ENCODE data around the gene TRIM37.
"Not testable (repeated sequence)": the region's sequence is repeated elsewhere in the genome, so short reads cannot be mapped to it uniquely, and the experiment has no call there.

The TRIM37 gene

DNA sequence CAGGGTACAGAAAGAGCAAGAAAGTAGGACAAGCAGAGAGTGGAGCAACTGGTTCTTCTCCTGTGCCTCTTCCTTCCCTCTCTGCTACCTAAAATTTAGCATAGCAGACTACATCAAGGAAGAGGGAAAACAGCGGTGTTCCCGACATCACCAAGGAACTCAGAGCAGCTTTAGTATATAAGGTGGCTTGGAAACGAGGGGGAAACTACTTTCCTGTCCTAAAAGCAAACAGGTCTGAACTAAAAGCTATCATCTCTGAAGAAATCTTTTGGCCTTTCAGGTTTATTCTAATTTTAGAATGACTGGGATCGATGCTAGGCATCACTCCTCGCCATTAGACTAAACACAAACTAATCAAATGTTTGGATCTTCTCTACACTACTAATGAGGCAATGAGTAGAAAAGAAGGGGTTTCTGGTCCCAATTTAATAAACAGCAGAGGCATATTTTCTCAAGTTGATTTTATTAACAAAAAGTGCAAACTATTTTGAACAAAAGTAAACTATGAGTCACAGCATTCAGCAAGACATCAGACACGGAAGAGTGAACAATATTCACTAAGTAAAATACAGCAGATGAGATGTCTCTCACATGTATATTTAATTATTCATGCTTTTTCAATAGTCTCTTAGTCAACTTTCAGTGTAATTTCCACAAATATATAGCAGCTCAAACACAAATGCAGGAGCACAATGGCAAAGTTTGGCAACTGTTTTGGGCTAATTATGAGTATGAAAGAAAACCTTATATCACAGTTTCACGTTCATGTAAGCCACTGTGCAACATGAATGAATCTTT lies 108.7 kb downstream of the TRIM37 start:
- DNase-seq (ENCODE audit: low read depth in 2 of 3, low spot score in 1 of 3): no peak

DNA sequence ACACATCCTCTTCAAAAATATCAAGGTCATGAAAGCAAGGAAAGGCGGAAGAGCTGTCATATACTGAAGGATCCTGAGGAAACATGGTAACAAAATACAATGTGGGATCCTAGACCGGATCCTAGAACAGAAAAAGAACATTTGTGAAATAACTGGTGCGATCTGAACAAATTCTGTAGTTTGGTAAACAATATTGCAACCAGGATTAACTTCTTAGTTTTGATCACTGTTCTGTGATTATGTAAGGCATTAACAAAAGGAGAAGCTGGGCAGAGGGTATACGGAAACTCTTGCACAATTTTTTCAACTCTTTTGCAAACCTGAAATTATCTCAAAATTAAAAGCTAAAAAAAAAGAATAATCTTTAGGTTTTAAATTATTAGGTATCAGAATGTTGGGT lies 109.7 kb downstream of the TRIM37 start:
- DNase-seq (ENCODE audit: low read depth in 2 of 3, low spot score in 1 of 3): no peak

DNA sequence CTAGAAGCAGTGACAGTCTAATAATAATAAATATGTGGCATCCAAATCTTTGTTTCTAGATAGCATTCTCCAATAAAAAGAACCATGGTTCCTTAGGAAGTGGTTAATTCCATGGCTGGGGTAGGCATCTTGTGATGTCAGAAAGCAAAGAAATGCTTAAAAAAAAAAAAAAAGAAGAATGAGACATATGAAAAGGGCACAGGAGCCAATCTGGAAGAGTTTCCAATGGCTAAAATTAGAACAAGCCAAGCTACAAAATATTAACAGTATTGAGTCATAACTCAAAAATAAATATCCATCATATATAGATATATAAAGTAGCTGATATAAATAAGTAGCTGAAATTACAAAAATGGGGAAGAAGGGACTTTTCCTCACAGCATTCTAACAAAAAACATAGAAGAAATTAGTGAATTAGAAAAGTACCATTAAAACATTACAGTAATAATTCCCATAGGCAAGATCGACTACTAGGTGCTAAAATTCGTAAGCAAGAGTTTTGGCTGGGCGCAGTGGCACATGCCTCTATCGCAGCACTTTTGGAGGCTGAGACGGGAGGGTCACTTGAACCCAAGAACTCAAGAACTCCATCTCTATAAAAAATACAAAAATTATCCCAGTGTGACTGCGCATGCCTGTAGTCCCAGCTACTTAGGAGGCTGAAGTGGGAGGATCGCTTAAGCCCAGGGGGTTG lies 111.3 kb downstream of the TRIM37 start:
- DNase-seq (ENCODE audit: low read depth in 2 of 3, low spot score in 1 of 3): no peak

DNA sequence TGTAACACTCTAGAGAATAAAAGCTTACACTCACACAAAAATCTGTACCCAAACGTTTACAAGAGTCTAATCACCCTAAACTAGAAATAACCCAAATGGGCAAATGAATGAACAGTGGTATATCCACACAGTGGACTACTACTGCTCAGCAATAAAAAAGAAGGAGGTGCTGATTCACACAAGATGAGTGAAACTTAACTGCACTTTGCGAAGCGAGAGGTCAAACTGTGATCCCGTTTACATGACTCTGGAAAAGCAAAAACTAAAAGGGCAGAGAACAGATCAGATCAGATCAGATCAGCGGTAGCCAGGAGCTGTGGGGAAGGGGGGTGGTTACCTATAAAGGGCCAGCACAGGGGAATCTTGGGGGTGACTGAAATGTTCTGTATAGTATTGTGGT lies 113.4 kb downstream of the TRIM37 start:
- DNase-seq (ENCODE audit: low read depth in 2 of 3, low spot score in 1 of 3): no peak

DNA sequence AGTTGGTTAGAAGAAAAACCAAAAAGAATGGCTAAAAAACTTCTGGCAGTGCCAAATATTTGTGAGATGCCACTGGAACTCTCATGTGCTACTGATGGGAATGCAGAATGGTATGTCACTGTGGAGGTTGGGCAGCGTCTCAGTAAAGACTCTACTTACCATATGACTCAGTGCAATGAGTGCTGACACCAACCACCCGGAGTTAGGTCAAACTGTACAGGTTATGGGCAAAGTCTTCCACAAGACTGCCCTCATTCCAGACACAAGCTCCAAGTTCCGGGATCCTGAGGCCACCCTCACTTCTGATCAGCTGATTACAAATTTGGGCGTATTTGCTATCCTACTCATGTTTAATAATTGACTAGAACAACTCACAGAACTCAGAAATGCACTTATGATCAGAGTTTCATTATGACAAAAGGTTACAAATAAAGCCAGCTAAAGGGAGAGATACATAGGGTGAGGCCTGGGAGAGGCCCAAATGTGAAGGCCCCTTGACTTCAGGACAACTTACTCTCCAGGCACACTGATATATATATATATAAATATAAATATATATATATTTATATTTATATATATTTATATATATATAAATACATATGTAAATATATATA lies 114.9 kb downstream of the TRIM37 start:
- DNase-seq (ENCODE audit: low read depth in 2 of 3, low spot score in 1 of 3): no peak

DNA sequence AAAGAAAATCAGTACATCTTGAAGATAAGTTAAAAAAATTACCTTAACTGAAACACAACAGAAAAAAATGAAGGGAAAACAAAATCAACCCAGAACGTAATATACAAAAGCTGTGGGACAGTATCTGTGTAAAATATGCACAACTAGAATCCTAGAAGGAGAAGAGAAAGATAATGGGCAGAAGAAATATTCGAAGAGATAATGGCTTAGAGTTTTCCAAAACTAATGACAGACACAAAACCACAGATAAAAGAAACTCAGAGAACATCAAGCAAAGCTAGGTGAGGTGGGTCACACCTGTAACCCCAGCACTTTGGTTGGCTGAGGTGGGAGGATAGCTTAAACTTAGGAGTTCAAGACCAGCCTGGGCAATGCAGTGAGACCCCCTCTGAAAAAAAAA lies 117.1 kb downstream of the TRIM37 start:
- no peak for DNase-seq (ENCODE audit: low read depth in 2 of 3, low spot score in 1 of 3)

DNA sequence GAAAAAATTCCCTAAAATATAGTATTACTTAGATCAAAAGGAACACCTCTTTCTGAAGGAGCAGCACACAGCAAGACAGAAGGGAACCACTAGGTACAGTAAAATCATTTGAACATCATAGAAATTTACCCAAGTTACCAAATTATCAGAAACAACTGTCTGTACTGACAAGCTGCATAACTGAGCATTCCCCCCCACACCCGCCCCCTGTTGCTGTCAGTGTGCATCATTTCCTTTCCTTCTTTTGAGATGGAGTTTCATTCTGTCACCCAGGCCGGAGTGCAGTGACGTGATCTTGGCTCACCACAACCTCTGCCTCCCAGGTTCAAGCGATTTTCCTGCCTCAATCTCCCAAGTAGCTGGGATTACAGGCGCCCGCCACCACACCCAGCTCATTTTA lies 120.7 kb downstream of the TRIM37 start:
- no peak for DNase-seq (ENCODE audit: low read depth in 2 of 3, low spot score in 1 of 3)

DNA sequence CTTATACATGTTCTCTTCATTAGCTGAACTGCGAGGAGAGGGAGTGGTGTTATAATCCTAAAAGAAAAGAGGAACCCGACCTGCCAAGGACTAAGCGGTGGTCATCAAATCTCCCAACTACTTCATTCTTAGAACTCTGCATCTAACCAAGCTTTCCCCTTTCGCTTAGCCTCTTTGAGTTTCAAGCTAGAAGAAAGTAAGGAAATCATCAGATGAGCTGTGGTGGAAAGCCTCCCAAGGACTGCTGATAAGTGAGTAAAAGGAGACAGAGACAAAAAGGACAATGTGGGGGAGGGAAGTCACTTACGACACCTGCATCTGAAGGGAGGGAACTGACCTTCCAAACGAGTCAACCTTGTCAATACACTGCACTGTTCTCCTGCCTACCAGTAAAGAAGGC lies 121.3 kb downstream of the TRIM37 start:
- DNase-seq (ENCODE audit: low read depth in 2 of 3, low spot score in 1 of 3): no peak

DNA sequence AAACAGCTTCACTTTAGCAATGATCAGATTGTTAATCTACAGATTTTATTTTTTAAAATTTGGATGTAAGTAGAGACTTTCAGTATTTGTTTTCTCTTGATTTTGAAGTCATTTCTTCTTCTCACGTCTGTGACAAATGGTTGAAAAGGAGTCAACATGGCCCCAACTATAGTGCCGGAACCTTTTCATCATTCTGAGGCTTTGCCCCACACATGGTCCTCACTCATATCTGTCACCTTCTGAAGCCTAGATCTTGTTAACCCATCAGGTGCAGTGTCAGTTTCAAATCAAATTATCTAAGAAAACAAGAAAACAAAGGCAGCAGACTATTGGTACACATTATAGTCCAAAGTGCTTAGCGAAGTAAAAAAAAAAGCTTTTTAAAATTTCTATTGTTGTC lies 124.1 kb downstream of the TRIM37 start:
- DNase-seq (ENCODE audit: low read depth in 2 of 3, low spot score in 1 of 3): no peak

DNA sequence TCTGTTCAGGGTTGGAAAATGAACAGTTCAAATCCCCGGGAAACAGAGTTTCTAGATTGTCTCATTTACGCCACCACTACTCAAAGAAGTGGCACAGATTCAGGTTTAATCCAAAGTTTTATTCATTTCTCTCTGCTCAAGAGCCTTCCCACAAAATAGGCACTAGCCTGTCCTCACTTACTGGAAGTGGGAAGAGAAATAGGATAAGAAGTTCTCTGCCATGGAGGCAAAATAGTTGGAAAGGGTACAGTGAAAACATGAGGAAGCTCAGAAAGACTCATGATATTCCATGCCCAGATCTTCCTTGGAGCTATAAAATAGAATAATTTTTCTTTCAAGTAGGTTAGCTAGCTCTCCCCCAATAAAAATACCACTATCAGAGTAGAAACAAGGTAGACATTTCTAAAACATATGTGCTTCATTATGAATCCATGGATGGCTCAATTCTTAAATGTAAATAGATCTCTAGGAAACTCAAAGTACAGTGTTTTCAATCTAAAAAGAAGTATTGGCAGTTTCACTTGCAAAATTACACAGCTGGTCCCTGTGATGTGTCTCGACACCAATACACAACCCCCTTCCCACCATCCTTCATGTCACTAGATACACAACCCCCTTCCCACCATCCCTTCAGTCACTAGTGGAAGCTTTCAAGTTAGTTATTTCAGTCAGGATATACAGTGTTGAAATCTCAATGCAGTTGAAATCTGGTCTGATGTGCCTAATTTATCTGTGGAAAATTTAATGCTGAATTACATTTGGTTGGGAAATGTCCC lies 125.8 kb downstream of the TRIM37 start:
- DNase-seq (ENCODE audit: low read depth in 2 of 3, low spot score in 1 of 3): no peak

DNA sequence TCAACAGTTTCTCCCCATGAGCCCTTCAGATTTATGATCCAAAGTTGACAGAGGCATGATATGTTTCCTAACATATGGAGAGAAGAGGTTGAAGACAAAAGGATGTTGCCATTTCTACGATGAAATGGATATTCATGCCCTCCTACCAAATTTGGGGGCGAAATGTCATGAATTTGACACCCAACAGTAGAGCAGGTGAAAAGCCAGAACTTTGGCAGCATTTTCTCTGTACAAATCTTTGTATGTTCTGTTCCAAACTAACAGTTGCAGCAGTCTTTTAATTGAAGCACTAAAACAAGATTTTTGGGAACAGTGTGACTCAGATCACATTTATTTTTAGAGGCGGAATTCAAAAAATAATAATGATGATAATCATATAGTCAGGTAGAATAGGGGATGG lies 130.1 kb downstream of the TRIM37 start:
- DNase-seq (ENCODE audit: low read depth in 2 of 3, low spot score in 1 of 3): no peak

DNA sequence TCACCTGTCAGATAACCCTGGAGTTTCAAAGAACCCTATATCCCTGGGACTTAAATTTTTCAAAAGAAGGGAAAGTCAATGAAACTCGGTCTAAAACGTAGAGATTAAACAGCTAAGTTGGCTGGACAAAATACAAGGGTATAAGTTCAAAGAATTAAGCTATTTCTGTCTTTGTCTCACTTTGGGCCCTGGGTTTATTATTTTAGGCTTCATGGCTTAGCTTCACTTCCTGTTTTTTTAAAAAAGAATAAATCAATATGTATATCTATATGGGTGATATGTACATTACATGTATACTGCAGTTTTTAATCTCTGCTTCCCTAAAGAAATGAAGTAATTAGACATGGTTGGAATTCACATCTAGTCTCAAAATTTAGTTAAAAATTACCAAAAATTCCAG lies 132.3 kb downstream of the TRIM37 start:
- DNase-seq (ENCODE audit: low read depth in 2 of 3, low spot score in 1 of 3): no peak

DNA sequence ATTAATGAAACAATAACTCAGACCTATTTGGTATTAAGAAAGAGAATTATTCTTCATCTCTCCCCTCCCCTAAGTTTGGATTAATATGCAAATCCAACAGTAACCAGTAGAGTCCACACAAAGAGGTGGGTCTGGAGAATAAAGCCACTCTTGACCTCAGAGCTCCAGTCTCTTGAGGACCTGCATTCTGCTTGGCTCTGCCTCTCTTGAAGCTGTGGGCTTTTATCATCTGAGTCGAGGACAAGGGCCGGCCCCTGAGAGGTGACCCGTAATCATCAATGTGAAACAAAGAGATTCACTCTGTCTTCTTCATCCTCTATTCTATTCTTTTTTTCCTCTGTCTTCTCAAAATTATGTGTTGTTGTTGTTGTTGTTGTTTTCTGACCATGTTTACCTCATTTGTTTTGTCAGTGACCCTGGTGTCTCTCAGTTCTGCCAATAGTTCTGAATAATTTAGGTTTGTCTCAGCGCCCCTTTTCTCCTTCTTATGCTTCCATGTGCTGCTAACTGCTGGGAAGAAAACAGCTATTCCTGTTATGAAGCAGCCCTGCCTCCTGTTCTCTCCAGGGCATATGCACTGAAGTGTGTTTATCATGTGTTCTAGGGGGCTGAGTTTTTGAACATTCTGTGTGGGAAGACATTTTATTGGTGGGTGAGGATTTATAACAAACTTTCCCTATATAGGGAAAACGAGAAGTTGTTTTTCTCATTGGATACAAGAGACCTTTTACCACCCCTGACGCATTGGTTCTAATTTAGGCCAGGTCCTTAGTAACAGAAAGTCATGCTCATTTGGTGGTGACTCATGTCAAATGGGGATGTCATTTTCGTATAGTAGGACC lies 135.8 kb downstream of the TRIM37 start:
- DNase-seq (ENCODE audit: low read depth in 2 of 3, low spot score in 1 of 3): no peak

DNA sequence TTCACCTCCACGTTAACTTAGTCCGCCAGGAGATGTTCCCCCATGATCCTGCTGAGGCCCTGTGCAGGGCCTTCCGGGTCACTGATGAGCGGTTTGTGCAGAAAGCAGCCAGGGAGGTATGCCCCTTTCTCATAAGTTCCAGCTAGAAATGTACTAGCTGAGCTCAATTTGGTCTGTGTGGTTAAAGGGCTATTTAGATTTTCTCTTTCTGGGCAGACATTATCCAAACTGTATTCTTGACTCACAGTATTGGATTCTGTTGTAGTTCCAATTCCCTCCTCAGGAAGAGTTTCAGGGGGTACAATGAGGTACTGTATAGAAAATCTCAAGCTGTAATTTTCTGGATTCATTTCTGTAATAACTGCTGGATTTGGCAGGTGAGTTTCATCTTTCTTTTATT lies 137.1 kb downstream of the TRIM37 start:
- no peak for DNase-seq (ENCODE audit: low read depth in 2 of 3, low spot score in 1 of 3)

DNA sequence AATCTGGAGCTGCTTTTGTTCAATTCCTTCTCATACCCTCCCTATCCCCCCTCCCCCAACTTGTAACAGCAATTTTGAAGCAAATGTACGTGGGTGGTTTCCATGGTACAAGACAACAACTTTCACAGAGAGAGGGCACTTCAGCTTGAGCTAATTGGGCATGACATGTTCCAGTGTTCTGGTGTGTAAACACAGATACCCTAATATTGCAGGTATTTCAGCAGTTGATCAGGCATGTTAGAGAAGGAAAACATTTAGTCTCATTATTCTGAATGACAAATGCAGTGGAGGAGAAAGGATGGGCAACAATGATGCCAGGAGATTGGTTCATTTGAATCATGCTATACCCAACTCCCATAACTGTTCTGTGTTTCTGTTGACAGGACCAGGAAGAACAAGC lies 137.5 kb downstream of the TRIM37 start:
- DNase-seq (ENCODE audit: low read depth in 2 of 3, low spot score in 1 of 3): no peak

DNA sequence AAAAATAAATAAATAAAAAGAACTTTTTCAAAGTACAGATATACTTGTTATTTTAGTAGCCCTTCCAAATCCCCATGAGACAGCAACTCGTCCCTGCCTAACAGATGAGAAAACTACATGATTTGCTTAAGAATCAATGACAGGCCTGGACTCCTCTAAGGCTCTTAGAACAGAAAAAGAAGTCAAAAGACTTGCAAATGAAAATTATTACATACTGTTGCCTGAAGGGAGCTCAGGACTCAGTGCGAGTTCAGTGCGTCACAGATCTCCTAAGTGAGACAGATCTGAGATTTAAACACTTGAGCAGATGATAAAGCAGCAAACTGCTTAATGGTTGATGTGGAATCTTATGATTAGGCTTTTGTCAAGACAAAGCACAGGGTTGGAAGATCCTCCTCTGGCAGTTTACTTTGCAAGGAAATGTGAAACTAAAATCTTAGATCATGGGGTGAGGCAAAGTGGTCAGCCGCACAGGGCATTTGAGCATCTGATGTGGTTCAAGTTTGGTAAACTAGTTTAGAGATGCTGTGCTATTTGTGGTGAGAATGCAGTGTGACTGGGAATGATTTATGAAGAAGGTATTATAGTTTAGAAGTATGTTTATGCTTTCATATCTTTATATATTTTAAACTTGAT lies 138.1 kb downstream of the TRIM37 start:
- no peak for DNase-seq (ENCODE audit: low read depth in 2 of 3, low spot score in 1 of 3)

DNA sequence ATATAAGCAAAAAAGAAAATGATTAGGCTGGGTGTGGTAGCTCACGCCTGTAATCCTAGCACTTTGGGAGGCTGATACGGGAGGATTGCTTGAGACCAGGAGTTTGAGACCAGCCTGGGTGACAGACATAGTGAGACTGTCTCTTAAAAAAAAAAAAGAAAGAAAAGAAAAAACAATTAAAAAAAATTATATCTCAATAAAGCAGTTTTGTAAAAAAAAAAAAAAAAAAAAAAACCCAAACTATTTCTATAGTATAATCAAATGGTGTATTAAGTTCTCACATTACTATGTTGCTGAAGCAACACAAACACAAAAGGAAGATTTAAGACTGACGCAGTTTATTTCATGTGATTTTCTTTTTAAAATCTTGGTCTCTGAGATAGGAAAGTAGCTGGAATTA lies 140.5 kb downstream of the TRIM37 start:
- DNase-seq (ENCODE audit: low read depth in 2 of 3, low spot score in 1 of 3): no peak

DNA sequence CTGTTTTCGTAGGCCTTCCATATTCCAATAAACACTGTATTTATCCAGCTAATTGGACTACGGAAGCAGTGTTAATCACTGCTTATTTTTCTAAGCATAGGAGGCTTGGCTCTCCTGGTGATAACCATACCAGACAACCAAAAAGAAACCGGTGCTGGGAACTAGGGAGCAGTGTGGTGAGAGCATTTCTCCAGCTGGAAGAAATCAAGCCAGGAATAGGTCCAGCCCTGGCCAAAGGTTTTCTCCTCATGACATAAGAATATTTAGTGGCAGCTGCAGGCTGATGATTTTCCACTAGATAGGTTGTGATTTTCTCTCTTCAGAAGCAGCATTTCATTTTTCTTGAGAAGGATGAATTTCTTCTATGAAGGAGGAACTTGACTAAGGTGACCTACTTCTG lies 141.5 kb downstream of the TRIM37 start:
- no peak for DNase-seq (ENCODE audit: low read depth in 2 of 3, low spot score in 1 of 3)

DNA sequence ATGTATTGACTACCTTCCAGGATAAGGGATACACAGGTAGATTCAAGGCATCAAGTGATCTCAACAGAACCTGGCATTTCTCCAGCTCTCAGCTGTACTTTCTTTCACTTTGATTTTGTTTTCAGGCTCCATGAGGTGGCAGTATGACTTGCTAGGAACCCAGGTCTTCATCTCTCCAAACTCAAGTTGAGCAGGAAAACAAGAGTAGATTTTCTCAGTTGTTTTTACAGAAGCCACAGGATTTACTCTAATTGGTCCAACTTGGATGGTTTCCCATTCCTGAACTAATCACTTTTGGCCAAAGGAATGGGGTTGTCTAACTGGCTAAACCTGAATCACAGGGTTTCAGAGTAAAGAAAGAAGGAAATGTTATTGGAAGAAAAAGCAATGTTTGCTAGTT lies 146.6 kb downstream of the TRIM37 start:
- no peak for DNase-seq (ENCODE audit: low read depth in 2 of 3, low spot score in 1 of 3)

DNA sequence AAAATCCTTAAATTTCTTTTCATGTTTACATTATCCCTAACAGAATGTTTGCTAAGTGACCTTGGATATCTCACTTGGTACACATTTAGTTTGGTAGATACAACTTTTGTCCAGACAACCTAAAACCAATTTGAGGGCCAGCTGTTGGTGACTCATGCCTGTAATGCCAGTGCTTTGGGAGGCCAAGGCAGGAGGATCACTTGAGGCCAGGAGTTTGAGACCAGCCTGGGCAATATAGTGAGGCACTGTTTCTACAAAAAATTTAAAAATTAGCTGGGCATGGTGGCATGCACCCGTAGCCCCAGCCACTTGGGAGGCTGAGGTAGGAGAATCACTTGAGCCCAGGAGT lies 149.0 kb downstream of the TRIM37 start:
- DNase-seq (ENCODE audit: low read depth in 2 of 3, low spot score in 1 of 3): not testable (repeated sequence)

All from stimulated activated CD4-positive, alpha-beta T cell treated with anti-CD3 and anti-CD28 coated beads, Interleukin-12 subunit alpha, Interleukin-12 subunit beta, amount 100 ng/mL, for 48 hours (primary cell).